HAP-1 (cell line): Measurements from ENCODE around the gene ANK3.
A peak's percentile ranks its signal among the peaks of the same experiment; 100 is the strongest.

Source experiments
- DNase-seq, 2 experiments: peaks; one replicate each; pipeline ENCODE4 v3.0.0-alpha.2; 2016 to 2020; ENCODE audit warnings: low spot score in 2 of 2
- H3K27me3 ChIP-seq: fragments of 250-450 bp; sonication (Bioruptor Pico); 2 replicates; pipeline ENCODE4 v1.5.1; 2020; ENCODE audit warnings: low read depth, mild to moderate bottlenecking, moderate library complexity
- H3K36me3 ChIP-seq: fragments of 250-450 bp; sonication (Bioruptor Pico); replicated peaks from 2 replicates; pipeline ENCODE4 v1.5.1; 2020; ENCODE audit warnings: mild to moderate bottlenecking
- H3K4me1 ChIP-seq: fragments of 250-450 bp; sonication (Bioruptor Pico); 2 replicates; pipeline ENCODE4 v1.5.1; 2020; ENCODE audit warnings: mild to moderate bottlenecking
- H3K4me3 ChIP-seq: fragments of 250-450 bp; sonication (Bioruptor Pico); 2 replicates; pipeline ENCODE4 v1.5.1; 2020; ENCODE audit warnings: mild to moderate bottlenecking, moderate library complexity
- H3K9me3 ChIP-seq: fragments of 250-450 bp; sonication (Bioruptor Pico); 2 replicates; pipeline ENCODE4 v1.5.1; 2020; ENCODE audit warnings: mild to moderate bottlenecking, moderate library complexity
- in situ Hi-C: fragments of 300-500 bp; cut with MboI; formaldehyde crosslinking; loops from 3 replicates; pipeline ENCODE4 v1.14.3; 2020; ENCODE audit warnings: low sequenced_read_pairs, inconsistent platforms, mixed read lengths

ANK3 gene

GRCh38 chr10:60253484-60253883 is 136.2 kb downstream of the ANK3 start:
- no peak overlapping the region for H3K4me3 ChIP-seq
- DNase-seq, result peak in 1 of 2 experiments; percentile 52
- in situ Hi-C loops, result no loop called here

DNA sequence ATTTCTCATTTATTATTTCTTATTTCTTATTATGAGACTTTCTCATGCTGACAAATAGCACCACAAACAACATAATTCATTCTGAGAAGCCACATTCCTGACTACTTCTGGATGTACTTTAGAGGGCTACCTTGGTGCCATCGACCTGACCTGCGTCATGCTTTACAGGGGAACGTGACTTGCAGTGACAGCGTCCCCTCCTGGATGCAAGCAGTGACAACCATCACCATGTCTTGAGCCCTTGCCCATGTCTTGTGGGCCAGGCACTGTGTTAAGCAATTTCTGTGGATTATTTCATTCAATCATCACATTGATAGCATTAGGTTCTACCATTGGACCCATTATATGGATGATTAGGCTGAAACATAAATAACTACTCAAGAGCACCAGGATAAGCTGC is 137.0 kb downstream of the ANK3 start:
- Histone ChIP-seq H3K36me3 (no peaks in the 10 kb centered on the region), H3K9me3 (no peaks in the 10 kb centered on the region), H3K4me1 (peaks cover 18% of the 10 kb centered on the region), H3K27me3 (peaks cover 14% of the 10 kb centered on the region), H3K4me3 (no peak overlapping the region)
- in situ Hi-C loops, result no loop called here
- DNase-seq, result no peak

More at GRCh38 chr10:60253484-60253883, 136.2 kb downstream of the ANK3 start:
- Histone ChIP-seq H3K36me3 (no peaks in the 10 kb centered on the region), H3K4me1 (peaks cover 22% of the 10 kb centered on the region), H3K27me3 (peaks cover 10% of the 10 kb centered on the region; the same call in 1 of the 2 replicates), H3K9me3 (no peaks in the 10 kb centered on the region)

DNA sequence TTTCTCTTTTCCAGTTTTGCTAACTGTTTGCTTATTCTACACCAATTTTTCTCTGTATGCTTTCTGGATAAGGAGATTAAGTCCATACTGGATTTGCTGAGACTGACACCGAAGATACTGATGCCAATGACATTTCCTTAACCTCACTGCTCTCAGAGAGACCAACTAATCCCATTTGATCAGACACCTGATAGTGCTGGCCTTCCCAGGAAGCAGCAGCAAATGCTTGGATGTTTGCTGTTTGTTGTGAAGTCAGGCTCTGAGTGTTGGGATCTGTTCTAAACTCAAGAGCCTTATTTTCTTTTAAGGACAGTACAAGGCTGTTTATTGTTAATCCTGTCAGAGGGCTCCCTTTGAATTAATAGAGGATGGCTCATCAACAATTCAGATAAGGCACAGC is 143.3 kb downstream of the ANK3 start:
- Histone ChIP-seq H3K36me3 (no peaks in the 10 kb centered on the region), H3K4me3 (no peak overlapping the region), H3K27me3 (peaks cover 14% of the 10 kb centered on the region), H3K9me3 (no peaks in the 10 kb centered on the region), H3K4me1 (no peaks in the 10 kb centered on the region)
- in situ Hi-C loops, result no loop called here
- DNase-seq, result no peak

- Histone ChIP-seq H3K36me3 (no peaks in the 10 kb centered on the region), H3K4me3 (no peak overlapping the region)
- in situ Hi-C loops, result no loop called here
Observed at GRCh38 chr10:60239228-60239627, 150.4 kb downstream of the ANK3 start.

GRCh38 chr10:60238759-60239100 is 150.9 kb downstream of the ANK3 start:
- Histone ChIP-seq H3K27me3 (no peaks in the 10 kb centered on the region), H3K4me3 (no peak overlapping the region), H3K36me3 (no peaks in the 10 kb centered on the region), H3K4me1 (no peaks in the 10 kb centered on the region), H3K9me3 (no peaks in the 10 kb centered on the region)
- DNase-seq, result no peak
- in situ Hi-C loops, result no loop called here

More at GRCh38 chr10:60239228-60239627, 150.4 kb downstream of the ANK3 start:
- DNase-seq, result no peak
- Histone ChIP-seq H3K9me3 (no peaks in the 10 kb centered on the region), H3K4me1 (no peaks in the 10 kb centered on the region), H3K27me3 (no peaks in the 10 kb centered on the region)

DNA sequence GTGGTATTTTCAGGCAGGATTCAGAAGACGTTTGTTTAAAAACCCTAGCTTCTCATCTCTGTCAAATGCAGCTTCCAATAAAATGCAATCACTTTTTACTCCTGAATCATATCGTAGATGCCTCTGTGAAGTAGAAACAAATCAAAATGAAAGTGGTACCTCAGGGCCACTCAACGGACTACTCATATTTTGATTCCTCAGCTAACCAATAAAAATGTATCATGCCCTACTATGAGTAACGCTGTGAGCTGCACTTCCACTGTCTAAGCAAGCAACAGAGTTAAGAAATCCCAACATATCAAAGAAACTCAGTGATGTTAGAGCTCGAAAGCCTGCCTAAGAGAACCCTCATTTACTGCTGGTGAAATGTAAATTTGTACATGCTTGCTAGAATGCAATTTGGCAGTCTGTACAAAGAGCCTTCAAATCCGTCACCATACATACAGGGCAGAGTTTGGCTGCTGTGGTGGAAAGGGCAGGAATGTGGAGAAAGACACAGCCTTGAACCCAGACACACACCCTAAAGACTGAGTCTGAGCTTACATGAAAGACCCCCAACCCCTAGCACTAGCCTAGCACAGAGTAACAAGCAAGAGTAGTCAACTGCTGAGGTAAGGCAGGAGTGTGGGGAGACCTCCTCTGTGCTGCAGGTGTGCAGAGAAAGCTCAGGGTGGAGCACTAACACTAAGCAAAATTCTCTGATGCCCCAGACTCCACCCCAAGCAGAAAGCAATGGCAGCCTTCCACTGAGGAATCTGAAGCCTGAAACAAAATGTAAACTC is 151.5 kb downstream of the ANK3 start:
- H3K9me3 ChIP-seq, result no peaks in the 10 kb centered on the region
- no peaks in the 10 kb centered on the region for H3K36me3 ChIP-seq
- no peak overlapping the region for H3K4me3 ChIP-seq
- DNase-seq, result peak; percentile 23 to 32
- H3K27me3 ChIP-seq, result no peaks in the 10 kb centered on the region
- no peaks in the 10 kb centered on the region for H3K4me1 ChIP-seq
- in situ Hi-C loops, result no loop called here

- in situ Hi-C loops, result no loop called here
- H3K36me3 ChIP-seq, result no peaks in the 10 kb centered on the region
Observed at GRCh38 chr10:60236869-60237524, 152.7 kb downstream of the ANK3 start.

GRCh38 chr10:60235001-60235400 is 154.7 kb downstream of the ANK3 start:
- Histone ChIP-seq H3K4me1 (no peaks in the 10 kb centered on the region), H3K4me3 (no peak overlapping the region), H3K36me3 (no peaks in the 10 kb centered on the region), H3K9me3 (no peaks in the 10 kb centered on the region), H3K27me3 (no peaks in the 10 kb centered on the region)
- DNase-seq, result no peak
- in situ Hi-C loops, result no loop called here

More at GRCh38 chr10:60236869-60237524, 152.7 kb downstream of the ANK3 start:
- Histone ChIP-seq H3K4me3 (no peak overlapping the region), H3K27me3 (no peaks in the 10 kb centered on the region), H3K9me3 (no peaks in the 10 kb centered on the region), H3K4me1 (no peaks in the 10 kb centered on the region)
- DNase-seq, result no peak

DNA sequence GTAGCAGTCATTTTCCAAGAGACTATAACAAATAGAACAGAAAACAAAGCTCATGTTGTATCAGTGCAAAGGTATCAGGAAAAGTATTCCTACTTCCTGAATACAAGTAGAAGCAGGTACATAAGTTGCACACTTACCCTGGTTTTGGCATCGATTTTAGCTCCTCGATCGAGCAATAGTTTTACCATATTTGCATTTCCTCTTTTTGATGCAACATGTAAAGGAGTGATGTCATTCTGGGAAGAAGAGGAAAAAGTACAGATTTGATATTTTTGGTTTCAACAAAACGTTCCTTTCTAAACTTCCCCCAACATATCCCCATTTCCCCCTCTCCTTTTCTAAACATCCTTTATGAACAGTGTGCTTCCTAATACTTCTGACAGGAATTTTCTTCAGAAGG is 155.1 kb downstream of the ANK3 start:
- in situ Hi-C loops, result no loop called here

DNA sequence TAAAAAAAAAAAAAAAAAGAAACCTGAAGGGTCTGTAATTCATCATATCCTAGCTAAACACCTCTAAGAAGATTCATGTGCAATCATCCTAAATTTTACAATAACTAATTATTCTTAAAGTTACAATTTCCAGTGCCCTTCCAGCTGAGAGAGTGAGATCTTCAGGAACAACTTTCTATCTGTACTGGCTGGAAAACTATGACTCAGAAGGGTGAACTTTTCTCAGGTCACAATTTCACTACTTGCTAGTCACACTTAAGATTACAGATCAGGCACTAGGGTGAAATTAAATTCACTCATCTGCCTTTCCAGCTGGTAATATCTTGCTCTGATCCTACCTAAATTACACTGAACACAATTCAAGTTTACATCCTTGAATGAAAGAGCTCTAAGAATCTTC is 158.8 kb downstream of the ANK3 start:
- in situ Hi-C loops, result no loop called here
- no peaks in the 10 kb centered on the region for H3K4me1 ChIP-seq
- DNase-seq, result no peak
- H3K9me3 ChIP-seq, result no peaks in the 10 kb centered on the region
- no peaks in the 10 kb centered on the region for H3K27me3 ChIP-seq
- H3K4me3 ChIP-seq, result no peak overlapping the region
- no peaks in the 10 kb centered on the region for H3K36me3 ChIP-seq

More for the DNA sequence above, 155.1 kb downstream of the ANK3 start:
- Histone ChIP-seq H3K36me3 (no peaks in the 10 kb centered on the region), H3K4me1 (no peaks in the 10 kb centered on the region), H3K9me3 (no peaks in the 10 kb centered on the region), H3K4me3 (no peak overlapping the region), H3K27me3 (no peaks in the 10 kb centered on the region)
- DNase-seq, result no peak

GRCh38 chr10:60224066-60224705 is 165.5 kb downstream of the ANK3 start:
- no peak for DNase-seq
- Histone ChIP-seq H3K36me3 (no peaks in the 10 kb centered on the region), H3K27me3 (peaks cover 8% of the 10 kb centered on the region), H3K4me3 (no peak overlapping the region), H3K4me1 (no peaks in the 10 kb centered on the region), H3K9me3 (no peaks in the 10 kb centered on the region)
- in situ Hi-C loops, result no loop called here

GRCh38 chr10:60222047-60222446 is 167.6 kb downstream of the ANK3 start:
- DNase-seq, result no peak
- no peak overlapping the region for H3K4me3 ChIP-seq
- in situ Hi-C loops, result no loop called here
- peaks cover 8% of the 10 kb centered on the region for H3K27me3 ChIP-seq
- H3K4me1 ChIP-seq, result no peaks in the 10 kb centered on the region
- H3K9me3 ChIP-seq, result no peaks in the 10 kb centered on the region
- H3K36me3 ChIP-seq, result no peaks in the 10 kb centered on the region

GRCh38 chr10:60212195-60212594 is 177.5 kb downstream of the ANK3 start:
- in situ Hi-C loops, result no loop called here
- H3K27me3 ChIP-seq, result peaks cover 21% of the 10 kb centered on the region
- no peak overlapping the region for H3K4me3 ChIP-seq
- H3K4me1 ChIP-seq, result no peaks in the 10 kb centered on the region
- no peaks in the 10 kb centered on the region; the same call in 1 of the 2 replicates for H3K9me3 ChIP-seq
- peak in 1 of 2 experiments; percentile 42 for DNase-seq
- H3K36me3 ChIP-seq, result no peaks in the 10 kb centered on the region
